AG04449 (cell line): Measurements from ENCODE around the gene NPAS3.

Experiments used
- CTCF ChIA-PET: fragments of 350-600 bp; formaldehyde crosslinking; extraction: SDS; loops from one replicate; lab custom pipeline; 2021; ENCODE audit warnings: antibody characterized with exemption; lab: Yijun Ruan, JAX
- POLR2A ChIA-PET: fragments of 400-600, 350-600 bp; formaldehyde crosslinking; extraction: SDS; loops from one replicate; lab custom pipeline; 2020; ENCODE audit warnings: antibody characterized with exemption, inconsistent platforms; lab: Yijun Ruan, JAX
- DNase-seq: peaks from one replicate; pipeline ENCODE4 v3.0.0-alpha.2; 2010; ENCODE audit warnings: low read depth, low spot score
- H3K4me3 ChIP-seq: 2 replicates; pipeline ENCODE4 v1.5.1; 2011; ENCODE audit warnings: low read depth, mild to moderate bottlenecking, control low read depth, low read length
- TF ChIP-seq, protein P1 (sequence below): IDR thresholded peaks from one replicate; pipeline ENCODE4 v1.5.1; 2011; ENCODE audit warnings: mild to moderate bottlenecking, moderate library complexity, low read length, control low read depth, inconsistent platforms; ENCODE audit not compliant: insufficient read depth; ENCODE audit errors: missing control alignments

Gene NPAS3

DNA sequence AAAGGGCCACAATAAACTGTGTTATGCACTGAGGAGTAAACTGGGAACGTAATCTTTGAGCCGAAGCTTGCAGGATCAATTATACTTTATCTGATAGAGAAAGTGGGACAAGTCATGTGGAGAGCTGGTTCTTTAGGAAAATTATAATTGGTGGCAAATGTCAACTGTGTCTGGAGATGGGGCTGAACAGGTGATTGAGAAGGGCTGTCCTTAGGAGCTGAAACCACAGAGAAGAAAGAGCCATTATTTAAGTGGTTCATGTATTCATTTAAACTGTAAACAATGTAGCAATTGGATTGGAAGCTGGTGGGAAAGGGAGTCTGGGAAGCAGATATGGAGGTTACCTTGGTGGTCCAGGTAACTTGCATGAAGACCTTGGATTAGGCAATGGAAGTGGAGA, 193.1 kb downstream of the NPAS3 start:
- CTCF ChIA-PET = no interaction called here
- TF ChIP-seq, protein P1, sequence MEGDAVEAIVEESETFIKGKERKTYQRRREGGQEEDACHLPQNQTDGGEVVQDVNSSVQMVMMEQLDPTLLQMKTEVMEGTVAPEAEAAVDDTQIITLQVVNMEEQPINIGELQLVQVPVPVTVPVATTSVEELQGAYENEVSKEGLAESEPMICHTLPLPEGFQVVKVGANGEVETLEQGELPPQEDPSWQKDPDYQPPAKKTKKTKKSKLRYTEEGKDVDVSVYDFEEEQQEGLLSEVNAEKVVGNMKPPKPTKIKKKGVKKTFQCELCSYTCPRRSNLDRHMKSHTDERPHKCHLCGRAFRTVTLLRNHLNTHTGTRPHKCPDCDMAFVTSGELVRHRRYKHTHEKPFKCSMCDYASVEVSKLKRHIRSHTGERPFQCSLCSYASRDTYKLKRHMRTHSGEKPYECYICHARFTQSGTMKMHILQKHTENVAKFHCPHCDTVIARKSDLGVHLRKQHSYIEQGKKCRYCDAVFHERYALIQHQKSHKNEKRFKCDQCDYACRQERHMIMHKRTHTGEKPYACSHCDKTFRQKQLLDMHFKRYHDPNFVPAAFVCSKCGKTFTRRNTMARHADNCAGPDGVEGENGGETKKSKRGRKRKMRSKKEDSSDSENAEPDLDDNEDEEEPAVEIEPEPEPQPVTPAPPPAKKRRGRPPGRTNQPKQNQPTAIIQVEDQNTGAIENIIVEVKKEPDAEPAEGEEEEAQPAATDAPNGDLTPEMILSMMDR = no peak
- H3K4me3 ChIP-seq = no peak overlapping the region
- POLR2A ChIA-PET = no interaction called here
- DNase-seq = no peak

DNA sequence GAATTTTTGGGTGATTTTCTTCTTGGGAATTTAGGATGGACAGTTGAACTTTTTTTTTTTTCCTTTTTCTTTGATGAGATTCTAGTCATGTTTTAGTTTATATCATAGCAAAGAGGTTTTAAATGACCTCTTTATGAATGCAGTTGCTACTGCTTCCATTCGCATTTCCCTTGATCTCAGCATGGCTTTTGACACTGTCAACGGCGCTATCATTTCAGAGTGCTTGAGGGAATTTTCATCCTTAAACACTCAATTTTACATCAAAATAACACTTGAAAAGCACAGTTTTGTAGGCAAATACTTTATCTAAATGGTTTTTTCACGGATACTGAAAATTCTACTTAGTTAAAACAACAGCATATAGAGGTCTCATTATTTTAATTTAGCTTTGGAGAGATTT, 195.5 kb downstream of the NPAS3 start:
- POLR2A ChIA-PET = no interaction called here
- H3K4me3 ChIP-seq = no peak overlapping the region
- CTCF ChIA-PET = no interaction called here
- DNase-seq = no peak
- TF ChIP-seq, protein P1 = no peak

DNA sequence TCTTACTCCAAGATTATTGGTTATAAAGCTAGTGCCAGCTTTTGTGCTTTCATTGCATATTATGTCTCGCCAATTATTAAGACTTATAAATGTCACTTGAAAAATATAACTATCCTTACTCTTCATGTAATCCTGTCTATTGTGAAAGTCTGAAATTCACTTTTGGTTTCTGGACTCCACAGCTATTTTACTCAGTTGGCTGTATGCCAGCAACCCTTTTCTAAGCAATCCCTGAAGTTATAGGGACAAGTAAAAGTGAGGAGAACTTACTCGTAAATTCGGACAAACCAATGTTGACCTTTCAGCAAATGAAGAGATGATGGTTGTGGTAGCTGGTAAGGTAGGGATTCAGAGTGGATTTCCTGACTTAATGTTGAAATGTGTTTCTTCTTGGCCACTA, 196.3 kb downstream of the NPAS3 start:
- ChIA-PET POLR2A (no interaction called here), CTCF (no interaction called here)
- TF ChIP-seq, protein P1 = no peak
- no peak overlapping the region for H3K4me3 ChIP-seq
- no peak for DNase-seq

DNA sequence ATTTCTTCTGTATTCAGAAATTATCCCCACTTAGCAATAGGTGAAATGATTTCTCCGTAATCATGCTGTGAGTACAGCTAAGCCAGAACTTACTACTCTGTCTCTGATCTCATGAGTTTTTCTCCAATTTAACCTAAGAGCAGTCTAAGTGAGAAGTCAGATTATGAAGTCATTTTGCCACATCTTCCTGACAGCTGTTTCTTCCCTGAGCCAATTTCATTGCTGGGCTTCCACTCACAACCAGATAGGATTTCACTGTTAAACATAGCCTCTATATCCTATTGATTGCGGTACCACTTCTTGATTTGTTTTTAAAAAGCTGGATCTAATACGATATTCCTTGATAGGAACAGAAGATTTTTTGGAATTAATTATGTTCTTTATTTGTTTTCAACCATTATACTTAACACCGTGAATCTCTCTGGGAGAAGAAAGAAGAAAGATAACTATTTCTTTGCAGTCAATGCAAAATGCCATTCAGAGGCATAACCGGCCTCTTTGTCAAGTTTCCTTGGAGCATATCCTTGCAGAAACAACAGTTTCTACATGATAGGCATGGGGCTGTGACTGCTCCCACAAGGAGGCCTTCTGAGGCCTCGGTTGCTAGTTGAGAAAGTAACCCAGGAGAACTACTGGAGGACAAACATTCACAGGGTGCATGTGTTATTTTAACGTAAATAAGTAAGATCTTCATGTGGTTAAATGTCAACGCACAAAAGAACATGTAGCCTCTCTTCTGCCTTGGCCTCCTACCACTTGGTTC, 212.2 kb downstream of the NPAS3 start:
- TF ChIP-seq, protein P1 = no peak
- DNase-seq = no peak
- H3K4me3 ChIP-seq = no peak overlapping the region
- ChIA-PET POLR2A (no interaction called here), CTCF (no interaction called here)

DNA sequence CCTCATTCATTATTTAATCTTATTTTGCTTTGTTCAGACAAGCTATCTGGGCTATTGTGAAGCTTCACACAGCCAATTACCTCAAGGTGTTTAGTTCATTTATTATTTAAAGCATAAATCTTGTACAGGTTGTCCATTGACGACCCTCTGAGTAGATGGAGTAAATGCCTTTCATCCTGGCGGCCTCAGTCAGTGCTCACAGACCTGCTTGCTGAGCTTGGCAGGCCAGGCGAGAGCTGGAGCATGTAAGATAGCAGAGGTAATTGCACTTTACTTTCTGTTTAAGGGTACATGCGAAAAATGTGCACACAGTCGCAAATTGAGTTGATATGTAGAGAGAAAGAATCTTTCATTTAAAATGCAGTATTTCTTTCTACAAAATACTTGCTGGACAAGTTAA, 224.4 kb downstream of the NPAS3 start:
- CTCF ChIA-PET = no interaction called here
- POLR2A ChIA-PET = no interaction called here
- TF ChIP-seq, protein P1 = no peak
- no peak overlapping the region for H3K4me3 ChIP-seq
- no peak for DNase-seq

DNA sequence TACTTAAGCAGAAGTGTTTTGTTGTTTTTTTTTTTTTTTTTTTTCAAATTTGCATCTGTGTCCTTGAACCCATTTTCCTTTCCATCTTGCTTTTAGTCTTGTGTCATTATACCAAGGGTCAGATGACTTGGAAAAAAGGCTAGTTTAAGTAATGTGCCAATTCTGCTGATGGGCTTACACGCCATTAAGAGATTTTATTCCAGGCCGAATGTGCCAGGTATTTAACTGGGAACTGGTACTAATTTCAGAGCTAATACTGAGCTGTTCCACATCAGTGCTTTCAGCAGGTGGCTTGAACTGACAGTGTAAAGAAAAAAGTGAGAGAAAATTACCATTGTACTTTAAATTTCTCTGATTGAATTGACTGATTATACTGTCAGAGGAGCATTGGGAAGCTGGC, 224.9 kb downstream of the NPAS3 start:
- CTCF ChIA-PET = no interaction called here
- POLR2A ChIA-PET = no interaction called here
- no peak overlapping the region for H3K4me3 ChIP-seq
- TF ChIP-seq, protein P1 = no peak
- DNase-seq = no peak
